ENCODE data around the gene PCYT1A. TPM values are rescaled to one million over a fixed set of nuclear protein-coding genes. Genes with fewer than 3 reads are reported as not detected.

PCYT1A gene
- total and polyA plus RNA-seq, 2 of the 13 experiments (the other 11 are each of a cell fraction or from before 2014, with no cell fraction given) = 26.4 to 45.3 TPM

DNA sequence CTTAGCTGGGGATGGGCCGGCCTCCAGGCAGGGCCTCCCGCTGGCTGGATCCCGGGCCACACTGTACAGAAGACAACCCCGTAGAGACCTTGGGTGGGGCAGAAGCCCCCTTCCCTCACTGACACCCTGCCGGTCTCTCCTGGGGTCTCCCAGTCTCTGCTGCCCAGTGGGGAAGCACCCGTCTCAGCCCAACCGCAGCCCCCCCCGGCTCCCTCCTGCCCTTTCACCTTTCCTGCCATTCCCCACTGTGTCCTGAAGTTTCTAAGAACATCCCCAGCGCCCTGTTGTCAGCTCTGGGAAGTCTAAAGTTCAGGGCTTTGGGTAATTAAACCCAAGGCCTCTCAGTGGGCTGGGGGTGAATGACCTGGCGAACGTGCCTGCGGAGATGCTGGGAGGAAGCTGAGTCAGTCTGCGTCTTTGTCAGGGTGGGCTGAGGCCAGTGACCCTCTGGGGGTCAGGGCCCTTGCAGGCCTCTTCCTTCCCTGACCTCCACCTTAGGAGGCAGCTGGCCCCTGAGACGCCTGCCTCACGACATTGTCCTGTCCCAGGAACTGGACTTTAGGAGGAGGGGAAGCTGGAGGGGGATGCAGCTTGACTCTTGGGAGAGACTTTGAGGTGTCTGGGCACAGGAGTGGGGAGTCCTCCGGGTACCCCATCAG is 72.6 kb downstream of the PCYT1A start (continued):
- TF ChIP-seq ZMYM4 (CRISPR knock-in tag; IDR thresholded peaks at IDR 0.05) = peak; percentile 55; the same call in 1 of the 2 replicates
- TF ChIP-seq, protein P1, sequence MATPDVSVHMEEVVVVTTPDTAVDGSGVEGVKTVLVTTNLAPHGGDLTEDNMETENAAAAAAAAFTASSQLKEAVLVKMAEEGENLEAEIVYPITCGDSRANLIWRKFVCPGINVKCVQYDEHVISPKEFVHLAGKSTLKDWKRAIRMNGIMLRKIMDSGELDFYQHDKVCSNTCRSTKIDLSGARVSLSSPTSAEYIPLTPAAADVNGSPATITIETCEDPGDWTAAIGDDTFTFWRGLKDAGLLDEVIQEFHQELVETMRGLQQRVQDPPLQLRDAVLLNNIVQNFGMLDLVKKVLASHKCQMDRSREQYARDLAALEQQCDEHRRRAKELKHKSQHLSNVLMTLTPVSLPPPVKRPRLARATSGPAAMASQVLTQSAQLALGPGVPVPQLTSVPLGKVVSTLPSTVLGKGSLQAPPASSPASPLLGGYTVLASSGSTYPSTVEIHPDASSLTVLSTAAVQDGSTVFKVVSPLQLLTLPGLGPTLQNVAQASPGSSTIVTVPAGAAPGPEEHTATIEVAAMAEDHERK (CRISPR knock-in tag; IDR thresholded peaks at IDR 0.05; ENCODE audit: low read depth) = no peak
- TF ChIP-seq, protein P2, sequence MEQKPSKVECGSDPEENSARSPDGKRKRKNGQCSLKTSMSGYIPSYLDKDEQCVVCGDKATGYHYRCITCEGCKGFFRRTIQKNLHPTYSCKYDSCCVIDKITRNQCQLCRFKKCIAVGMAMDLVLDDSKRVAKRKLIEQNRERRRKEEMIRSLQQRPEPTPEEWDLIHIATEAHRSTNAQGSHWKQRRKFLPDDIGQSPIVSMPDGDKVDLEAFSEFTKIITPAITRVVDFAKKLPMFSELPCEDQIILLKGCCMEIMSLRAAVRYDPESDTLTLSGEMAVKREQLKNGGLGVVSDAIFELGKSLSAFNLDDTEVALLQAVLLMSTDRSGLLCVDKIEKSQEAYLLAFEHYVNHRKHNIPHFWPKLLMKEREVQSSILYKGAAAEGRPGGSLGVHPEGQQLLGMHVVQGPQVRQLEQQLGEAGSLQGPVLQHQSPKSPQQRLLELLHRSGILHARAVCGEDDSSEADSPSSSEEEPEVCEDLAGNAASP (CRISPR knock-in tag; IDR thresholded peaks at IDR 0.05; ENCODE audit: borderline replicate concordance) = peak; percentile 95; the same call in 1 of the 2 replicates
- peak; percentile 86; the same call in 1 of the 2 replicates for TF ChIP-seq EED (CRISPR knock-in tag; IDR thresholded peaks at IDR 0.05)
- TF ChIP-seq MTF2 (CRISPR knock-in tag; IDR thresholded peaks at IDR 0.05; ENCODE audit: borderline replicate concordance) = no peak
- peak; percentile 97 for TF ChIP-seq HNF4A (CRISPR knock-in tag; IDR thresholded peaks at IDR 0.05)
- peak; percentile 44; the same call in 1 of the 2 replicates for TF ChIP-seq KDM2A (CRISPR knock-in tag; IDR thresholded peaks at IDR 0.05; ENCODE audit: borderline replicate concordance, low read depth)
- TF ChIP-seq, protein P3, sequence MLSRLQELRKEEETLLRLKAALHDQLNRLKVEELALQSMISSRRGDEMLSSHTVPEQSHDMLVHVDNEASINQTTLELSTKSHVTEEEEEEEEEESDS (CRISPR knock-in tag; IDR thresholded peaks at IDR 0.05; ENCODE audit: borderline replicate concordance) = no peak
- no peak for TF ChIP-seq ZNF569 (CRISPR knock-in tag; IDR thresholded peaks at IDR 0.05; ENCODE audit: borderline replicate concordance)
- TF ChIP-seq SIN3A (IDR thresholded peaks at IDR 0.05; ENCODE audit: borderline replicate concordance, low read depth, low read length) = peak; percentile 55; the same call in 1 of the 2 replicates
- peak; percentile 96 for TF ChIP-seq HDAC2 (CRISPR knock-in tag; IDR thresholded peaks at IDR 0.05)
- no peak for TF ChIP-seq JDP2 (CRISPR knock-in tag; IDR thresholded peaks at IDR 0.05; ENCODE audit: borderline replicate concordance)
- TF ChIP-seq NCOA1 (CRISPR knock-in tag; IDR thresholded peaks at IDR 0.05) = peak; percentile 29; the same call in 1 of the 2 replicates
- TF ChIP-seq SALL1 (CRISPR knock-in tag; IDR thresholded peaks at IDR 0.05) = peak; percentile 95
- TF ChIP-seq HOXA9 (CRISPR knock-in tag; IDR thresholded peaks at IDR 0.05; ENCODE audit: borderline replicate concordance) = no peak
- TF ChIP-seq, protein P4, sequence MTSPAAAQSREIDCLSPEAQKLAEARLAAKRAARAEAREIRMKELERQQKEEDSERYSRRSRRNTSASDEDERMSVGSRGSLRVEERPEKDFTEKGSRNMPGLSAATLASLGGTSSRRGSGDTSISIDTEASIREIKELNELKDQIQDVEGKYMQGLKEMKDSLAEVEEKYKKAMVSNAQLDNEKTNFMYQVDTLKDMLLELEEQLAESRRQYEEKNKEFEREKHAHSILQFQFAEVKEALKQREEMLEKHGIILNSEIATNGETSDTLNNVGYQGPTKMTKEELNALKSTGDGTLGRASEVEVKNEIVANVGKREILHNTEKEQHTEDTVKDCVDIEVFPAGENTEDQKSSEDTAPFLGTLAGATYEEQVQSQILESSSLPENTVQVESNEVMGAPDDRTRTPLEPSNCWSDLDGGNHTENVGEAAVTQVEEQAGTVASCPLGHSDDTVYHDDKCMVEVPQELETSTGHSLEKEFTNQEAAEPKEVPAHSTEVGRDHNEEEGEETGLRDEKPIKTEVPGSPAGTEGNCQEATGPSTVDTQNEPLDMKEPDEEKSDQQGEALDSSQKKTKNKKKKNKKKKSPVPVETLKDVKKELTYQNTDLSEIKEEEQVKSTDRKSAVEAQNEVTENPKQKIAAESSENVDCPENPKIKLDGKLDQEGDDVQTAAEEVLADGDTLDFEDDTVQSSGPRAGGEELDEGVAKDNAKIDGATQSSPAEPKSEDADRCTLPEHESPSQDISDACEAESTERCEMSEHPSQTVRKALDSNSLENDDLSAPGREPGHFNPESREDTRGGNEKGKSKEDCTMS (CRISPR knock-in tag; conservative IDR thresholded peaks at IDR 0.05) = no peak
- peak; percentile 85; the same call in 1 of the 2 replicates for TF ChIP-seq SMAD3 (CRISPR knock-in tag; IDR thresholded peaks at IDR 0.05)
- TF ChIP-seq ZNF205 (CRISPR knock-in tag; IDR thresholded peaks at IDR 0.05) = peak; percentile 80; the same call in 1 of the 2 replicates
- no peak for TF ChIP-seq NFYB (CRISPR knock-in tag; IDR thresholded peaks at IDR 0.05)
- TF ChIP-seq ZNF747 (CRISPR knock-in tag; IDR thresholded peaks at IDR 0.05; ENCODE audit: borderline replicate concordance) = peak; percentile 85
- TF ChIP-seq CC2D1A (CRISPR knock-in tag; IDR thresholded peaks at IDR 0.05) = no peak
- TF ChIP-seq ZNF619 (CRISPR knock-in tag; IDR thresholded peaks at IDR 0.05) = no peak
- TF ChIP-seq GATAD1 (CRISPR knock-in tag; IDR thresholded peaks at IDR 0.05) = no peak
- TF ChIP-seq, protein P5, sequence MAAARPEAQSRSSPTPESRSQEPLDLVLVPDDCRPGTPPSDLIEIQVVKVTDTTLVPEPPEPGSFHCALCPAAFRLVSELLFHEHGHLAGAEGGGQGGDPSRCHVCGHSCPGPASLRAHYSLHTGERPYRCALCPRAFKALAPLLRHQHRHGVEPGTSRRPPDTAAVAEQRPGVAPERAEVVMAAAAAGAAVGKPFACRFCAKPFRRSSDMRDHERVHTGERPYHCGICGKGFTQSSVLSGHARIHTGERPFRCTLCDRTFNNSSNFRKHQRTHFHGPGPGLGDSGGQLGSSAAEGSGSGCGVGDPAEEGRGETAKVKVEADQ (CRISPR knock-in tag; IDR thresholded peaks at IDR 0.05; ENCODE audit: borderline replicate concordance) = no peak
